NCI-H69 (cell line): ENCODE data around the gene RGS1.

Experiments
- DNase-seq: peaks from one replicate; lab custom pipeline; 2025; lab: John Stamatoyannopoulos, UW

Gene RGS1

GRCh38 chr1:192553741-192554140 is 21.8 kb upstream of the RGS1 start:
- no peak for DNase-seq

GRCh38 chr1:192554904-192555303 is 20.7 kb upstream of the RGS1 start:
- DNase-seq, result no peak

- DNase-seq, result no peak
Measured at GRCh38 chr1:192555399-192555798, 20.2 kb upstream of the RGS1 start.

GRCh38 chr1:192557841-192558595 is 17.6 kb upstream of the RGS1 start:
- no peak for DNase-seq

- no peak for DNase-seq
Measured at GRCh38 chr1:192559115-192560006, 16.2 kb upstream of the RGS1 start.

- no peak for DNase-seq
Measured at GRCh38 chr1:192561301-192561700, 14.3 kb upstream of the RGS1 start.

- DNase-seq, result no peak
Measured at GRCh38 chr1:192563129-192563528, 12.4 kb upstream of the RGS1 start.

- peak; percentile 14 for DNase-seq
Measured at GRCh38 chr1:192564099-192564498, 11.5 kb upstream of the RGS1 start.

GRCh38 chr1:192565946-192566345 is 9.6 kb upstream of the RGS1 start:
- no peak for DNase-seq

- no peak for DNase-seq
Measured at GRCh38 chr1:192566657-192567056, 8.9 kb upstream of the RGS1 start.

- DNase-seq, result no peak
Measured at GRCh38 chr1:192568063-192568462, 7.5 kb upstream of the RGS1 start.

GRCh38 chr1:192571668-192572067 is 3.9 kb upstream of the RGS1 start:
- no peak for DNase-seq

- DNase-seq, result no peak
Measured at GRCh38 chr1:192573499-192573898, 2.1 kb upstream of the RGS1 start.

- no peak for DNase-seq
Measured at GRCh38 chr1:192574073-192574472, 1.5 kb upstream of the RGS1 start.

GRCh38 chr1:192576190-192577144 is 894 bp downstream of the RGS1 start:
- DNase-seq, result no peak

GRCh38 chr1:192577145-192578140 is 1.9 kb downstream of the RGS1 start:
- no peak for DNase-seq

GRCh38 chr1:192578144-192578909 is 2.8 kb downstream of the RGS1 start:
- no peak for DNase-seq

- DNase-seq, result no peak
Measured at GRCh38 chr1:192579010-192579738, 3.6 kb downstream of the RGS1 start.

- peak; percentile 2 for DNase-seq
Measured at GRCh38 chr1:192580351-192580962, 4.9 kb downstream of the RGS1 start.
